Measurements from ENCODE around the gene KRTAP10-3.
"Not testable (repeated sequence)": the region's sequence is repeated elsewhere in the genome, so short reads cannot be mapped to it uniquely, and the experiment has no call there.

Gene KRTAP10-3, protein sequence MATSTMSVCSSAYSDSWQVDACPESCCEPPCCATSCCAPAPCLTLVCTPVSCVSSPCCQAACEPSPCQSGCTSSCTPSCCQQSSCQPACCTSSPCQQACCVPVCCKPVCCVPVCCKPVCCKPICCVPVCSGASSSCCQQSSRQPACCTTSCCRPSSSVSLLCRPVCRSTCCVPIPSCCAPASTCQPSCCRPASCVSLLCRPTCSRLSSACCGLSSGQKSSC

DNA sequence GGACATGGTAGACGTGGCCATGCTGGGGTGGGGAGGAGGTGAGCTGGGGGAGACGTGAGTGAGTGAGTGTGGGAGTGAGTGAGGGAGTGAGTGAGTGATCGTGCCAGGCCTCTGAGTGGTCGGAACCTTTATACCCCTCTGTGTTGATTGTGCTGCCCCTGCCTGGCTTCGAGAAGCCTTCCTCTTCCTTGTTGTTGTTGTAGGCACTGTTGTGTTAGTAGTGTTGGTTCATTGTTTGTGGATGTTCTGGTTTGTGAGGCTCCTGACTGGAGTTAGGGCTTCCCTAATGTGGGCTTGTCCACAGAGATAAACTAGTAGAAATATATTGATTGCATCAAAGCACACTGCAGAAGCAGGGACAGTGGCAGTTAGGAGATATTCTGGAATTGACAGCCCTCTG, at the start of gene KRTAP10-3:
Gene KRTAP10-3 (minus strand): TSS at position 101 of the 400 bp plus-strand sequence. CDS start 80 bp downstream, at position 21.
- H3K27me3 ChIP-seq (ENCODE audit: insufficient read depth, low read length) = peaks cover 57% of the 10 kb centered on the region

GRCh38 chr21:44606495-44606894, 47.9 kb upstream of the KRTAP10-3 start:
- no peak overlapping the region for H3K4me3 ChIP-seq (ENCODE audit: low read depth, low read length)
- H2AFZ ChIP-seq (ENCODE audit: low read length, unreplicated experiment) = no peak overlapping the region
- no peaks in the 10 kb centered on the region for H3K36me3 ChIP-seq (ENCODE audit: insufficient read depth, low read length)
- H3K79me2 ChIP-seq (ENCODE audit: control insufficient read depth, insufficient read depth, low read length, unreplicated experiment) = no peaks in the 10 kb centered on the region
- H3K27ac ChIP-seq (ENCODE audit: low read depth, low read length) = no peak overlapping the region
- H3K27me3 ChIP-seq (ENCODE audit: insufficient read depth, low read length) = peaks cover 36% of the 10 kb centered on the region
- no peaks in the 10 kb centered on the region for H3K4me1 ChIP-seq (ENCODE audit: control insufficient read depth, insufficient read depth, low read length, unreplicated experiment)

More for the DNA sequence above, at the start of gene KRTAP10-3:
- Histone ChIP-seq H3K4me1 (ENCODE audit: control insufficient read depth, insufficient read depth, low read length, unreplicated experiment) (no peaks in the 10 kb centered on the region), H3K79me2 (ENCODE audit: control insufficient read depth, insufficient read depth, low read length, unreplicated experiment) (no peaks in the 10 kb centered on the region), H3K27ac (ENCODE audit: low read depth, low read length) (no peak within 1 kb of the TSS), H2AFZ (ENCODE audit: low read length, unreplicated experiment) (no peak within 1 kb of the TSS), H3K4me3 (ENCODE audit: low read depth, low read length) (no peak within 1 kb of the TSS), H3K36me3 (ENCODE audit: insufficient read depth, low read length) (no peaks in the 10 kb centered on the region)

DNA sequence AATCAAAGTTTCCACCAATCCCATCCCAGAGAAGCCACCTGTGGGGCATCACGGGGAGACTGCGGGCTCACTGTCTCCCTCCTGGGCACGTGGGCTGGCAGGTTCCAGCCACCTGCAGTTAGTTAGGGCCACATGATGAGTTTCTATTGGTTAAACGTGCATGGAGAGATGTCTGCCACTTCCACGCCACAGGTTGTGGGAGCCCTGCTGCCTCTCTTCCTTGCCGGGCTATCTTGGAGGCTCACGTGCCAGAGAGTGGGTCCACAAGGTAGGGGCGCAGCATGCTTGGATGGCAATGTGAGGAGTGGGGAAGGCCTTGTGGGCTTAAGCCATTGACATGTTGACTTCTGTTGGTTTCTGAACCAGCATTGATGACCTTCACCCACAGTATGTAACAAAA, 45.3 kb upstream of the KRTAP10-3 start:
- Histone ChIP-seq H3K36me3 (ENCODE audit: insufficient read depth, low read length) (no peaks in the 10 kb centered on the region), H3K79me2 (ENCODE audit: control insufficient read depth, insufficient read depth, low read length, unreplicated experiment) (no peaks in the 10 kb centered on the region), H3K27me3 (ENCODE audit: insufficient read depth, low read length) (peaks cover 56% of the 10 kb centered on the region), H3K4me3 (ENCODE audit: low read depth, low read length) (no peak overlapping the region), H2AFZ (ENCODE audit: low read length, unreplicated experiment) (no peak overlapping the region), H3K27ac (ENCODE audit: low read depth, low read length) (no peak overlapping the region), H3K4me1 (ENCODE audit: control insufficient read depth, insufficient read depth, low read length, unreplicated experiment) (no peaks in the 10 kb centered on the region)

GRCh38 chr21:44603109-44603875, 44.7 kb upstream of the KRTAP10-3 start:
- Histone ChIP-seq H3K27me3 (ENCODE audit: insufficient read depth, low read length) (peaks cover 62% of the 10 kb centered on the region), H3K27ac (ENCODE audit: low read depth, low read length) (no peak overlapping the region), H3K4me1 (ENCODE audit: control insufficient read depth, insufficient read depth, low read length, unreplicated experiment) (no peaks in the 10 kb centered on the region), H3K79me2 (ENCODE audit: control insufficient read depth, insufficient read depth, low read length, unreplicated experiment) (no peaks in the 10 kb centered on the region), H3K36me3 (ENCODE audit: insufficient read depth, low read length) (no peaks in the 10 kb centered on the region), H3K4me3 (ENCODE audit: low read depth, low read length) (no peak overlapping the region), H2AFZ (ENCODE audit: low read length, unreplicated experiment) (no peak overlapping the region)

- no peak overlapping the region for H3K4me3 ChIP-seq (ENCODE audit: low read depth, low read length)
- H3K79me2 ChIP-seq (ENCODE audit: control insufficient read depth, insufficient read depth, low read length, unreplicated experiment) = no peaks in the 10 kb centered on the region
- peaks cover 71% of the 10 kb centered on the region for H3K27me3 ChIP-seq (ENCODE audit: insufficient read depth, low read length)
- H3K36me3 ChIP-seq (ENCODE audit: insufficient read depth, low read length) = no peaks in the 10 kb centered on the region
- H3K27ac ChIP-seq (ENCODE audit: low read depth, low read length) = no peak overlapping the region
- no peak overlapping the region for H2AFZ ChIP-seq (ENCODE audit: low read length, unreplicated experiment)
- H3K4me1 ChIP-seq (ENCODE audit: control insufficient read depth, insufficient read depth, low read length, unreplicated experiment) = no peaks in the 10 kb centered on the region
These were observed 43.9 kb upstream of the KRTAP10-3 start for GRCh38 chr21:44602463-44602850.

DNA sequence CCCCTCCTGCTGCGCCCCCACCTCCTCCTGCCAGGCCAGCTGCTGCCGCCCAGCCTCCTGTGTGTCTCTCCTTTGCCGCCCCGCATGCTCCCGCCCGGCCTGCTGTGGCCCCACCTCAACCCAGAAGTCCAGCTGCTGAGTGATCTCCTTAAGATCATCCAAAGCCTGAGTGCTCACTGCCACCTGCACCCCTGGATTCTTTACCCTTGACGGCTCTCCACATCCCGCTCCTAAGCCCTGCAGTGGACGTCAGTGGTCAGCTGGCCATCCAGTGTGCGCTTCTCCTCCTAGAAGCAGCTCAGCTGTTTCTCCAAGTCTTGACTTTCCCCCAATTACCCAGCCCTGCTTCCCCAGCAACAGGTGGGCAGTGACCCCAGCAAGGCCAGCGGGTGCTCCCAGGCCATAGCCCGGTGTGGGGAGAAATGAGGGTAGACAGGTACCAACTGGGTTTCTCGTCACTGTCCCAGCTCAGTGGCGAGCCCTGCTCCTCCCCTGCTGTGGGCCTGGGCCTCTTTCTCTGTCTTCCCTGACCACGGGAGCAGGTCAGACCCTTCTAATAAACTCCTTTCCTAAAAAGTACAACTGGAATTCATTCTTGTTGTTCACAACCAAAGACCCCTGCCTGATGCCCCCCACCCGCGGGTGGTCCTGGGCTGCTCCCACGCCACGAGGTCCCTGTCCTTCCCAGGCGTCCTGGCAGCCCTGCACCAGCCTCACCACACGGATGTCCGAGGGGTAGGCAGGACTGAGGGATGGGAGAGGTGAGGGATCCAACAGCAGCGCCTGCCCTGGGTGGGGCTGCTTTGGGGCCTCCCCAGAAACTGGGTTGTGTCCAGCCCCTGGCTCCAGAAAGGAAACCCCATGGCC, 43.2 kb upstream of the KRTAP10-3 start:
- Histone ChIP-seq H3K4me1 (ENCODE audit: control insufficient read depth, insufficient read depth, low read length, unreplicated experiment) (no peaks in the 10 kb centered on the region), H3K4me3 (ENCODE audit: low read depth, low read length) (no peak overlapping the region), H2AFZ (ENCODE audit: low read length, unreplicated experiment) (no peak overlapping the region), H3K79me2 (ENCODE audit: control insufficient read depth, insufficient read depth, low read length, unreplicated experiment) (no peaks in the 10 kb centered on the region), H3K27me3 (ENCODE audit: insufficient read depth, low read length) (peaks cover 75% of the 10 kb centered on the region), H3K27ac (ENCODE audit: low read depth, low read length) (no peak overlapping the region), H3K36me3 (ENCODE audit: insufficient read depth, low read length) (no peaks in the 10 kb centered on the region)

DNA sequence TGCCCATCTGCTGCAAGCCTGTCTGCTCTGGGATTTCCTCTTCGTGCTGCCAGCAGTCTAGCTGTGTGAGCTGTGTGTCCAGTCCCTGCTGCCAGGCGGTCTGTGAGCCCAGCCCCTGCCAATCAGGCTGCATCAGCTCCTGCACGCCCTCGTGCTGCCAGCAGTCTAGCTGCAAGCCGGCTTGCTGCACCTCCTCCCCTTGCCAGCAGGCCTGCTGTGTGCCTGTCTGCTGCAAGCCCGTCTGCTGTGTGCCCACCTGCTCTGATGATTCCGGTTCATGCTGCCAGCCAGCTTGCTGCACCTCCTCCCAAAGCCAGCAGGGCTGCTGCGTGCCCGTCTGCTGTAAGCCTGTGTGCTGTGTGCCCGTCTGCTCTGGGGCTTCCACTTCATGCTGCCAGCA, 42.5 kb upstream of the KRTAP10-3 start:
- H3K4me3 ChIP-seq (ENCODE audit: low read depth, low read length); H3K36me3 ChIP-seq (ENCODE audit: insufficient read depth, low read length); H2AFZ ChIP-seq (ENCODE audit: low read length, unreplicated experiment); H3K4me1 ChIP-seq (ENCODE audit: control insufficient read depth, insufficient read depth, low read length, unreplicated experiment); H3K79me2 ChIP-seq (ENCODE audit: control insufficient read depth, insufficient read depth, low read length, unreplicated experiment); H3K27ac ChIP-seq (ENCODE audit: low read depth, low read length): not testable (repeated sequence)
- H3K27me3 ChIP-seq (ENCODE audit: insufficient read depth, low read length) = peaks cover 76% of the 10 kb centered on the region

DNA sequence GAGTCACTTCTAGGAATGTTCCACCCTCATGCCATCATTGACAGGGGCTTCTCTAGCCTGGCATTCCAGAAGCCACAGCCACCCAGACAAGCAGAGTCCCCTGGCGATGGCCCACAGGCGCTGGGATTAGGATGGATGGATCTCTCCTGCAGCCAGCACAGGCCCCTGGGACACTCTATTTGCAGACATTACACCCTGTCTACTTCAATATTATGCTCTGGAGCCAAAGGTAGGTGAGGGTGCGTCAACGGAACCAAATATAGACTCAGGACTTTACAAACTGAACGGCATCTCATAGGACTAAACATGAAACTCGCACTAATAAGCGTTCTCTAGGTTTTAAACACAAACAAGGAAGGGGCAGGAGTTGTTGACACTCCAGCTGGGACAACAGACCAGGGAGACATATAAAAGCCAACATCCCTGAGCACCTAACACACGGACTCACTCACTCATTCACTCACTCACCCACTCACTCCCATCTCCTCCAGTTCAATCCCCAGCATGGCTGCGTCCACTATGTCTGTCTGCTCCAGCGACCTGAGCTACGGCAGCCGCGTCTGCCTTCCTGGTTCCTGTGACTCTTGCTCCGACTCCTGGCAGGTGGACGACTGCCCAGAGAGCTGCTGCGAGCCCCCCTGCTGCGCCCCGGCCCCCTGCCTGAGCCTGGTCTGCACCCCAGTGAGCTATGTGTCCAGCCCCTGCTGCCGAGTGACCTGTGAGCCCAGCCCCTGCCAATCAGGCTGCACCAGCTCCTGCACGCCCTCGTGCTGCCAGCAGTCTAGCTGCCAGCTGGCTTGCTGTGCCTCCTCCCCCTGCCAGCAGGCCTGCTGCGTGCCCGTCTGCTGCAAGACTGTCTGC, 41.8 kb upstream of the KRTAP10-3 start, which contains the start of gene KRTAP10-7:
Gene KRTAP10-7 (plus strand): TSS at position 480 of the 861 bp plus-strand sequence. CDS start 25 bp downstream, at position 505.
- not testable (repeated sequence) for H3K4me3 ChIP-seq (ENCODE audit: low read depth, low read length); H3K4me1 ChIP-seq (ENCODE audit: control insufficient read depth, insufficient read depth, low read length, unreplicated experiment); H3K79me2 ChIP-seq (ENCODE audit: control insufficient read depth, insufficient read depth, low read length, unreplicated experiment); H3K36me3 ChIP-seq (ENCODE audit: insufficient read depth, low read length); H2AFZ ChIP-seq (ENCODE audit: low read length, unreplicated experiment); H3K27ac ChIP-seq (ENCODE audit: low read depth, low read length)
- peaks cover 78% of the 10 kb centered on the region for H3K27me3 ChIP-seq (ENCODE audit: insufficient read depth, low read length)

DNA sequence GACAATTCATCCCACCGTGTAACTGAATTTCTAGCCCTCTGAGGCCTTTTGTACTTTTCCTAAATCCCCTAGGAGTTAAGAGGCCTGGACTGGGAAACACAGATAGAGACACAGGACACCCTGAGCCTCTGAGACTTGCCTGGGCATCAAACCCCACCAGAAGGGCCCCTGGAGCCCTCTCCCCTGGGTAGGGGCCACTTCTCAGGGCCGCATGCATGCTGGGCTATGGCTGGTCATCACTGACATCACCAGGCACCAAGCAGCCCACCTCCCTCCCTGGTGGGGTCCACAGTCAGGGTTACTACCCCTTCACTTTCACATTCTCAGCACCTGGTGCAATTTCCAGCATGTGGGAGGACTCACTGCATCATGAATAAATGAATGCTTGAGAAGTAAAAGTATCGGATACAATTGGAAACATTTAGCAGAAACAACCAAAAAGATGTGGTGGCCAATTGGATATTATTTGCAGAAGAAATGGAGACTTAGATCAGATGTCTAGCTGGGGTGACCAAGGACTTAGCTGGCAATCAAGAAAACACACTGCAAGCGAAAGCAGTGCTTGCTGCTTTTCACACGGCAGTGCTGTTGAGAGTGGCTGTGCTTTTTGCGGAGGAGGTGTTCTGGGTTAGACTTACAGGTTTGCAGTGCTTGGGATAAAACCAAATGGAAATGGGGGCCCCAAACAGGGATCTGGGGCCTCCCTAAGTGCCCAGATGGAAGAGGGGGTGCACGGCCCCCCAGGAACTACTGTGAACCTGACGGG, 40.9 kb upstream of the KRTAP10-3 start:
- peaks cover 76% of the 10 kb centered on the region for H3K27me3 ChIP-seq (ENCODE audit: insufficient read depth, low read length)
- H2AFZ ChIP-seq (ENCODE audit: low read length, unreplicated experiment) = no peak overlapping the region
- no peaks in the 10 kb centered on the region for H3K79me2 ChIP-seq (ENCODE audit: control insufficient read depth, insufficient read depth, low read length, unreplicated experiment)
- no peak overlapping the region for H3K27ac ChIP-seq (ENCODE audit: low read depth, low read length)
- H3K4me1 ChIP-seq (ENCODE audit: control insufficient read depth, insufficient read depth, low read length, unreplicated experiment) = no peaks in the 10 kb centered on the region
- H3K36me3 ChIP-seq (ENCODE audit: insufficient read depth, low read length) = no peaks in the 10 kb centered on the region
- H3K4me3 ChIP-seq (ENCODE audit: low read depth, low read length) = no peak overlapping the region
